HepG2 (cell line): ENCODE results near the gene PEMT. TPM values are rescaled to one million over a fixed set of nuclear protein-coding genes. Genes with fewer than 3 reads are reported as not detected.

Source experiments
- AHDC1 ChIP-seq: sonication (generic); formaldehyde crosslinking; IDR thresholded peaks from 2 replicates; pipeline ENCODE4 v1.5.1; 2020; ENCODE audit warnings: mild to moderate bottlenecking, missing genetic modification reagents, borderline replicate concordance
- E2F1 ChIP-seq: sonication (generic); formaldehyde crosslinking; IDR thresholded peaks from 2 replicates; pipeline ENCODE4 v1.5.0; 2020; ENCODE audit warnings: missing genetic modification reagents
- HIVEP1 ChIP-seq: sonication (generic); formaldehyde crosslinking; IDR thresholded peaks from 2 replicates; pipeline ENCODE4 v1.4.0; 2020; ENCODE audit warnings: mild to moderate bottlenecking, missing genetic modification reagents
- IRF2 ChIP-seq: IDR thresholded peaks from 2 replicates; pipeline ENCODE4 v1.6.1; 2018; ENCODE audit warnings: missing genetic modification reagents, missing compliant biosample characterization
- RCOR2 ChIP-seq: IDR thresholded peaks from 2 replicates; pipeline ENCODE4 v1.6.1; 2016; ENCODE audit warnings: missing biosample characterization, missing genetic modification reagents
- SMAD3 ChIP-seq: sonication (generic); formaldehyde crosslinking; IDR thresholded peaks from 2 replicates; pipeline ENCODE4 v1.4.0; 2020; ENCODE audit warnings: missing genetic modification reagents
- TARDBP ChIP-seq: sonication (generic); formaldehyde crosslinking; IDR thresholded peaks from 2 replicates; pipeline ENCODE4 v1.8.0; 2022; ENCODE audit warnings: mild to moderate bottlenecking, missing genetic modification reagents
- ZNF501 ChIP-seq: sonication (generic); formaldehyde crosslinking; IDR thresholded peaks from 2 replicates; pipeline ENCODE4 v1.5.1; 2020; ENCODE audit warnings: mild to moderate bottlenecking, moderate library complexity, missing genetic modification reagents
- ZZZ3 ChIP-seq: sonication (generic); formaldehyde crosslinking; IDR thresholded peaks from 2 replicates; pipeline ENCODE4 v1.4.0; 2020; ENCODE audit warnings: missing genetic modification reagents, mild to moderate bottlenecking, borderline replicate concordance
- polyA plus RNA-seq, 8 experiments: library from polyadenylated mRNA; depleted of rRNA in 3 of 8; stranded (reverse) in 7 of 8; unstranded in 1 of 8; fragments of >200 nt; fragmentation: Illumina TruSeq in 4 of 8; extraction: Trizol in 4 of 8; gene quantifications; 2 replicates each; pipeline versions ENCODE4 v1.2.1 to v1.2.3, GENCODE V29; 2011 to 2016; ENCODE audit warnings: low read depth in 4 of 8, missing spikeins in 1 of 8, mixed read lengths in 1 of 8; ENCODE audit not compliant: insufficient read depth in 1 of 8
- total RNA-seq, 5 experiments: library from RNA; depleted of rRNA; stranded (reverse); fragments of >200 nt; fragmentation: Illumina TruSeq; extraction: Trizol; gene quantifications; 2 replicates each; pipeline ENCODE4 v1.2.3, GENCODE V29; 2016; ENCODE audit warnings: low read depth in 1 of 5
- TF ChIP-seq, protein P1 (sequence below): IDR thresholded peaks from 2 replicates; pipeline ENCODE4 v1.6.1; 2016; ENCODE audit warnings: mild to moderate bottlenecking, missing biosample characterization, missing genetic modification reagents
- TF ChIP-seq, protein P2 (sequence below), 2 experiments: fragments of 450-650 bp in 1 of 2; sonication (generic) in 1 of 2; formaldehyde crosslinking; IDR thresholded peaks; 2 replicates each; pipeline versions ENCODE4 v1.5.0 to v1.8.0; 2020 to 2022; ENCODE audit warnings: mild to moderate bottlenecking in 1 of 2, missing genetic modification reagents in 1 of 2
- TF ChIP-seq, protein P3 (sequence below): sonication (generic); formaldehyde crosslinking; IDR thresholded peaks from 2 replicates; pipeline ENCODE4 v1.4.0; 2020; ENCODE audit warnings: missing genetic modification reagents
- TF ChIP-seq, protein P4 (sequence below): sonication (generic); formaldehyde crosslinking; IDR thresholded peaks from 2 replicates; pipeline ENCODE4 v1.5.1; 2020; ENCODE audit warnings: mild to moderate bottlenecking, moderate library complexity, missing genetic modification reagents
- TF ChIP-seq, protein P5 (sequence below): sonication (generic); formaldehyde crosslinking; IDR thresholded peaks from 2 replicates; pipeline ENCODE4 v1.9.0; 2022; ENCODE audit warnings: missing genetic modification reagents, mild to moderate bottlenecking, borderline replicate concordance

The PEMT gene
- total and polyA plus RNA-seq, 2 of the 13 experiments (the other 11 are each of a cell fraction or from before 2014, with no cell fraction given) = 31.7 to 43.6 TPM

GRCh38 chr17:17570798-17571716, 20.5 kb downstream of the PEMT start (continued):
- TF ChIP-seq AHDC1 (CRISPR knock-in tag) = no peak
- TF ChIP-seq, protein P1, sequence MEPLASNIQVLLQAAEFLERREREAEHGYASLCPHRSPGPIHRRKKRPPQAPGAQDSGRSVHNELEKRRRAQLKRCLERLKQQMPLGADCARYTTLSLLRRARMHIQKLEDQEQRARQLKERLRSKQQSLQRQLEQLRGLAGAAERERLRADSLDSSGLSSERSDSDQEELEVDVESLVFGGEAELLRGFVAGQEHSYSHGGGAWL (CRISPR knock-in tag) = no peak
- no peak for TF ChIP-seq SMAD3 (CRISPR knock-in tag)
- TF ChIP-seq RCOR2 (CRISPR knock-in tag) = peak; percentile 86
- TF ChIP-seq ZNF501 (CRISPR knock-in tag) = no peak
- TF ChIP-seq, protein P2, sequence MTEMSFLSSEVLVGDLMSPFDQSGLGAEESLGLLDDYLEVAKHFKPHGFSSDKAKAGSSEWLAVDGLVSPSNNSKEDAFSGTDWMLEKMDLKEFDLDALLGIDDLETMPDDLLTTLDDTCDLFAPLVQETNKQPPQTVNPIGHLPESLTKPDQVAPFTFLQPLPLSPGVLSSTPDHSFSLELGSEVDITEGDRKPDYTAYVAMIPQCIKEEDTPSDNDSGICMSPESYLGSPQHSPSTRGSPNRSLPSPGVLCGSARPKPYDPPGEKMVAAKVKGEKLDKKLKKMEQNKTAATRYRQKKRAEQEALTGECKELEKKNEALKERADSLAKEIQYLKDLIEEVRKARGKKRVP (CRISPR knock-in tag; IDR thresholded peaks at IDR 0.05) = no peak
- TF ChIP-seq, protein P3, sequence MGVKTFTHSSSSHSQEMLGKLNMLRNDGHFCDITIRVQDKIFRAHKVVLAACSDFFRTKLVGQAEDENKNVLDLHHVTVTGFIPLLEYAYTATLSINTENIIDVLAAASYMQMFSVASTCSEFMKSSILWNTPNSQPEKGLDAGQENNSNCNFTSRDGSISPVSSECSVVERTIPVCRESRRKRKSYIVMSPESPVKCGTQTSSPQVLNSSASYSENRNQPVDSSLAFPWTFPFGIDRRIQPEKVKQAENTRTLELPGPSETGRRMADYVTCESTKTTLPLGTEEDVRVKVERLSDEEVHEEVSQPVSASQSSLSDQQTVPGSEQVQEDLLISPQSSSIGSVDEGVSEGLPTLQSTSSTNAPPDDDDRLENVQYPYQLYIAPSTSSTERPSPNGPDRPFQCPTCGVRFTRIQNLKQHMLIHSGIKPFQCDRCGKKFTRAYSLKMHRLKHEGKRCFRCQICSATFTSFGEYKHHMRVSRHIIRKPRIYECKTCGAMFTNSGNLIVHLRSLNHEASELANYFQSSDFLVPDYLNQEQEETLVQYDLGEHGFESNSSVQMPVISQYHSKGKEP (CRISPR knock-in tag) = no peak
- TF ChIP-seq HIVEP1 (CRISPR knock-in tag) = no peak
- TF ChIP-seq E2F1 (CRISPR knock-in tag) = no peak
- TF ChIP-seq, protein P4, sequence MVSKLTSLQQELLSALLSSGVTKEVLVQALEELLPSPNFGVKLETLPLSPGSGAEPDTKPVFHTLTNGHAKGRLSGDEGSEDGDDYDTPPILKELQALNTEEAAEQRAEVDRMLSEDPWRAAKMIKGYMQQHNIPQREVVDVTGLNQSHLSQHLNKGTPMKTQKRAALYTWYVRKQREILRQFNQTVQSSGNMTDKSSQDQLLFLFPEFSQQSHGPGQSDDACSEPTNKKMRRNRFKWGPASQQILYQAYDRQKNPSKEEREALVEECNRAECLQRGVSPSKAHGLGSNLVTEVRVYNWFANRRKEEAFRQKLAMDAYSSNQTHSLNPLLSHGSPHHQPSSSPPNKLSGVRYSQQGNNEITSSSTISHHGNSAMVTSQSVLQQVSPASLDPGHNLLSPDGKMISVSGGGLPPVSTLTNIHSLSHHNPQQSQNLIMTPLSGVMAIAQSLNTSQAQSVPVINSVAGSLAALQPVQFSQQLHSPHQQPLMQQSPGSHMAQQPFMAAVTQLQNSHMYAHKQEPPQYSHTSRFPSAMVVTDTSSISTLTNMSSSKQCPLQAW (CRISPR knock-in tag) = 0 out of 2 replicates have a peak, but pooled peaks have one; percentile 0
- no peak for TF ChIP-seq ZZZ3
- TF ChIP-seq, protein P5, sequence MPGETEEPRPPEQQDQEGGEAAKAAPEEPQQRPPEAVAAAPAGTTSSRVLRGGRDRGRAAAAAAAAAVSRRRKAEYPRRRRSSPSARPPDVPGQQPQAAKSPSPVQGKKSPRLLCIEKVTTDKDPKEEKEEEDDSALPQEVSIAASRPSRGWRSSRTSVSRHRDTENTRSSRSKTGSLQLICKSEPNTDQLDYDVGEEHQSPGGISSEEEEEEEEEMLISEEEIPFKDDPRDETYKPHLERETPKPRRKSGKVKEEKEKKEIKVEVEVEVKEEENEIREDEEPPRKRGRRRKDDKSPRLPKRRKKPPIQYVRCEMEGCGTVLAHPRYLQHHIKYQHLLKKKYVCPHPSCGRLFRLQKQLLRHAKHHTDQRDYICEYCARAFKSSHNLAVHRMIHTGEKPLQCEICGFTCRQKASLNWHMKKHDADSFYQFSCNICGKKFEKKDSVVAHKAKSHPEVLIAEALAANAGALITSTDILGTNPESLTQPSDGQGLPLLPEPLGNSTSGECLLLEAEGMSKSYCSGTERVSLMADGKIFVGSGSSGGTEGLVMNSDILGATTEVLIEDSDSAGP (CRISPR knock-in tag) = peak; percentile 63; the same call in 1 of the 2 replicates
- TF ChIP-seq TARDBP (CRISPR knock-in tag) = peak; percentile 85
- TF ChIP-seq IRF2 (CRISPR knock-in tag) = no peak; the same call in 1 of the 2 replicates
